HG03378 (cell line): ENCODE measurements around the gene RANBP1.

Experiments
- ATAC-seq: cut with Tn5 transposase; IDR thresholded peaks from one replicate; pipeline ENCODE4 v1.9.1; 2021; ENCODE audit warnings: mild to moderate bottlenecking, moderate library complexity; ENCODE audit not compliant: unreplicated experiment

RANBP1 gene

DNA sequence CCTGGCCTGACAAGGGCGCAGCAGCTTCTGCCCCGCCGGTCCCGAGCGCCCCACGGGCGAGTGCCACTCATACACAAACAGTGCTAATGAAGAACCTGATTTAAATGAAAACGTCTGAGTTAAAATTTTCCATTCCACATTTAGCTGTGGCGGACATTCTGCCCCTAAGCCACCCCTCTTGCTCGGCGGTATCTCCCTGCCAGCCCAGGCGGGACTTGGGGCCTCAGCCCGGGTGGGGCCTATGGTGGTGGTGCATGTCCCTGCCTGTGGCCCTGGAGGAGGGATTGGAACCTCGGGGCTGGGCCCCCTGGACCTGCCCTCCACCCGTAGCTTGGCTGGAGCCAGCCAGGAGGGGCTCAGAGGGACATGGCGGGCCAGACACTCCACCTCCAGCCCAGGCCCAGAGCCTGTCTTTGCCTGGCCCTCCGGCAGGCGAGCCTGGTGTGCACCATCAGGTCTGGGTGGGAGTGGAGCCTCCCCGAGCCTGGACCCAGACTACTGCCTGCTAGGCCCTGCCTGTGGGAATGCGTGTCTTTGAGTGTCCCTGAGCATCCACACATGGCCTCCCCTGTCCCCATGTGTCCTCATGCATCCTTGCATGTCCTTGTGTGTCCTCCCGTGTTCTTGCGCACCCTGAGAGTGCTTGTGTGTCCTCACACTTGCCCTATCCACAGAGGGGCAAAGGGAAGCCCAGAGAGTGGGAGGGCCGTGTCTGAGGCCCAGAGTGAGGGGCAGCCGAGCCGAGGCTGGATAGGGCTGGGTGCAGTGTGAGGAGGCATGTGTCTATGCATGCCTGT is 20.1 kb downstream of the RANBP1 start:
- no peak for ATAC-seq

DNA sequence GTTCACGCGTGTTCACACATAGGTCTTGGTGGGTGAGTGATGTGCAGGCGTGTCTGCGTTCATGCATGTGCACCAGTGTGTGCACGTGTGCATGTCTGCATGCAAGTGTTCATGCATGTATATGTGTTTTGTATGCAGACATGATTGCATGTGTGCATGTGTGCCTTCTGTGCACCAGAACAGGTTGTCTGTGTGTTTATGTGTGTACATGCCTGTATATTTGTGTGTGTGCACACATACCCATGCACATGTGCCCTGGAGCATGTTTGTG is 20.6 kb downstream of the RANBP1 start:
- no peak for ATAC-seq

DNA sequence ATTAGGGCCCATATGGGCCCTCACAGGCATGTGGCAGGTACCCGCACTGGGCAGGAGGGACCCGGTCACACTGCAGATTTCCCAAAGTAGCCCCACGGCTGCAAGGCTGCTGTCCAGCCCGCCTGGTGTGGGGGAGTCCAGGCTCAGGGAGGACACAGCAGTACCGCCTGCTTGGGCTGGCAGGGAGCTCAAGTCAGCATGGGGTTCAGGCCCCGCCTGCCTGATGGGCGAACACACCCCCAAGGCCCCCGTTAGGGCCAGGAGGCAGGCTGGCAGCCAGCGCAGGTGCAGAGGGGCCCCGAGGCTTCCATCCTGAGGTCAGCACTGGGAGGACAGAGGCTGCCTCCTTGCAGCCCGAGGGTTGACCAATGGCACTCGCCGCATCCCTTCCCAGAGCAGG is 21.2 kb downstream of the RANBP1 start:
- ATAC-seq: no peak

DNA sequence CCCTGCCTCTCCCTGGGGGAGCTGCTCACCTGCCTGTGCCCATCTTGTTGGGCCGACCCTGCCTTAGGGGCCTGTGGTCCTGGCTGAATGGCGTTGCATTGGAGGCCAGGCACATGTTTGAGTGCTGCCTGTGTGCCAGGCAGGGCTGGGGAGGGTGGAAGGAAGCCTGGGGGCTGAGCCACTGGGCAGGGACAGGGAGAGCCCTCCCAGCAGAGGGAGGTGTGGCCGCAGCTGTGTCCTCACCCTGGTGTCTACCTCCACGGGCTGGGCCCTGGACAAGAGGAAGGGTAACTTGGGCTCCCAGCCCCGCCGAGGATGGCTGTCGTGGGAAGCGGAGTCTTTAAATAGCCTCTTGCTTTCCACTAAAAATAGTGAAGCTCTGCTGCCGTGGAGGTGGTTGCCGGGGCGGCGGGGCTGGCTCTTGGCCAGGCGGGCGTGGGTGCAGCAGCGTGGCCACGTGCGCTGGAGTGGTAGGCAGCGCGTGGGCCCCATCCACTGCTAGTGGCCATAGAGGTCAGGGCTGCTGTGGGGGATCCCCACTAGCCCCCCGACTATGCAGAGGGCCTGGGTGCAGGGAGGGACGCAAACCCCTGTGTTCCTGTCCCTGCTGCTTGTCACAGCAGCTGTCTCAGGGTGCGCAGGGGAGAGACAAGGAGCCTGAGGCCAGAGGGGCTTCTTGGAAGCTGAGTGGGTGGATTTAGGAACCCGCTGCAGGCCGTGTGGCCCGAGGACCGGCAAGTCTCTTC is 21.9 kb downstream of the RANBP1 start:
- ATAC-seq: no peak

DNA sequence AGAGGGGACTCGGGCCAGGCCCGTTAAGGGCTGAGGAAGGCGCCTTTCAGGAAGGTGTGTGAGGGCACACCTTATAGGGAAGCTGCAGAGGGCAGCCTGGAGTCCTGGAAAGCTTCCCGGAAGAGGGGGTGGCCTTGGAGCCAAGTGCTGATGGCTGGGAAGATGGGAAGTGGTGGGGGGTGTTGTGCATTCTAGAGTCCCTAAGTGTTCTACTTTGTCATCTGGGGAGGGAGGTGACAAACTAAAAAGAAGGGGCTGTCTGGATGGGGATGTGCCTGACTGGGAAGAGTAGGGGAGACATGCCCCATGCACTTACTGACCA is 22.5 kb downstream of the RANBP1 start:
- ATAC-seq: no peak

DNA sequence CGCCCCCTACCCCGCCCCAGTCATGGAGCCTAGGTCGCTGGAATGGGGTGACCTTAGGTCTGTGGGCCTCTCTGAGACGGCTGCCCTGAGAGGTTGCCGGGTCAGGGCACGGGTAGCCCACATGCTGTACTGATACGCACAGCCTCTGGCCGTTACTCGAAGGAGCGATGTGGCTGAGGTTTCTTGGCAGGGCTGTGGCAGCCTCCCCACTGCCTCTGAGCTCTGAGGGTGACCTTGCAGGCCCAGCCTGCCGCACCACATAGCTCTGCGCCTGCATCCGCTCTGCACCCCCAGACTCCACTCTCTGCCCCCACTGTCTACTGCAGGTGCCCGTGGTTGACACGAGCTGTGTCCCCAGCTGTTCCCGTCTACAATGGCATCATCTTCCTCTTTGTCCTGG is 23.0 kb downstream of the RANBP1 start:
- no peak for ATAC-seq

DNA sequence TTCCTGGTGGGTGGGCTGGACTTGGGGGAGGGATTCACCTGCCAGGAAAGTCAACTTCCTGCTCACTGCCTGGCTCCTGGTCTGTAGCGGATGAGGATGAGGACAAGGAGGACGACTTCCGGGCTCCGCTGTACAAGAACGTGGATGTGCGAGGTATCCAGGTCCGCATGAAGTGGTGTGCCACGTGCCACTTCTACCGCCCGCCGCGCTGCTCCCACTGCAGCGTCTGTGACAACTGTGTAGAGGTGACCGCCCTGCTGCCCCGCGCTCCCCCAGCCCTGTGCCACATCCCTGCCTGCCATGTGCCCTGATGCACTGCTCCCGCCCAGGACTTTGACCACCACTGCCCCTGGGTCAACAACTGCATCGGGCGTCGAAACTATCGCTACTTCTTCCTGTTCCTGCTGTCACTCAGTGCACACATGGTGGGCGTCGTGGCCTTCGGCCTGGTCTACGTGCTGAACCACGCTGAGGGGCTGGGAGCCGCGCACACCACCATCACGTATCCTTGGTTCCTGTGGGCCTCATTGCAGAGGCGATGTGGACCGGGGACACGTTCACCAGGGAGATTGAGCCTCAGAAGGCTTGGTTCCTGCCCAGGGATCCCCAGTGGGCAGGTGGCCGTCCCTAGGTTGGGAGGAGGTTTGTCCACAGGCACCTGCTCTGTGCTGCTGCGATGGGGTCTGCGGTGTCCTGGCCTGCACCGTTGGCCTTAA is 23.6 kb downstream of the RANBP1 start:
- no peak for ATAC-seq

DNA sequence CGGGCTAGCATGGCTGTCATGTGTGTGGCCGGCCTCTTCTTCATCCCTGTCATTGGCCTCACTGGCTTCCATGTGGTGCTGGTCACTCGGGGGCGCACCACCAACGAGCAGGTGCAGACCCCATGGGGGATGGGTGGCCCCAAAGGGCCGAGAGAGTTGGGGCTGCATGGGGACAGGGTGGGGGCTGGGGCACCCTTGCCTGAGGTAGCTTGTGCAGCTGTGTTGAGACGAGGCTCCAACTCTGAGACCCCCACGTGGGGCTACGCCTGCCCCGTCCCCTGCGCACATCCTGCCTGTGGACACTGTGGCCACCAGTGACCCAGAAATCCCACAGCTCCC is 24.2 kb downstream of the RANBP1 start:
- no peak for ATAC-seq

DNA sequence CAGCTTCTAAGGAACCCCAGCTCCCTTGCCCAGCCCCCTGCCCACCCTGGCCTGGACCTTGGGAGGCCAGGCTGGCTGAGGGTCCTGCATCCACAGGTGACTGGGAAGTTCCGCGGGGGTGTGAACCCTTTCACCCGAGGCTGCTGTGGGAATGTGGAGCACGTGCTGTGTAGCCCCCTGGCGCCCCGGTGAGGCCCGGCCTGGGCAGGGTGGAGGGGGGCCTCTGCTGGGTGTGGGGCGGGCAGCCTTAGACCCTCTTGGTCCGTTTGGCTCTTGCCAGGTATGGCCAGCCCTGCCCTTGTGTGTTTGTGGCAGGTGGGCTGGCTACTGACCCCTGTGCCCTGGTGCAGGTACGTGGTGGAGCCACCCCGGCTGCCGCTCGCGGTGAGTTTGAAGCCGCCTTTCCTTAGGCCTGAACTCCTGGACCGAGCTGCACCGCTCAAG is 24.6 kb downstream of the RANBP1 start:
- ATAC-seq: no peak

DNA sequence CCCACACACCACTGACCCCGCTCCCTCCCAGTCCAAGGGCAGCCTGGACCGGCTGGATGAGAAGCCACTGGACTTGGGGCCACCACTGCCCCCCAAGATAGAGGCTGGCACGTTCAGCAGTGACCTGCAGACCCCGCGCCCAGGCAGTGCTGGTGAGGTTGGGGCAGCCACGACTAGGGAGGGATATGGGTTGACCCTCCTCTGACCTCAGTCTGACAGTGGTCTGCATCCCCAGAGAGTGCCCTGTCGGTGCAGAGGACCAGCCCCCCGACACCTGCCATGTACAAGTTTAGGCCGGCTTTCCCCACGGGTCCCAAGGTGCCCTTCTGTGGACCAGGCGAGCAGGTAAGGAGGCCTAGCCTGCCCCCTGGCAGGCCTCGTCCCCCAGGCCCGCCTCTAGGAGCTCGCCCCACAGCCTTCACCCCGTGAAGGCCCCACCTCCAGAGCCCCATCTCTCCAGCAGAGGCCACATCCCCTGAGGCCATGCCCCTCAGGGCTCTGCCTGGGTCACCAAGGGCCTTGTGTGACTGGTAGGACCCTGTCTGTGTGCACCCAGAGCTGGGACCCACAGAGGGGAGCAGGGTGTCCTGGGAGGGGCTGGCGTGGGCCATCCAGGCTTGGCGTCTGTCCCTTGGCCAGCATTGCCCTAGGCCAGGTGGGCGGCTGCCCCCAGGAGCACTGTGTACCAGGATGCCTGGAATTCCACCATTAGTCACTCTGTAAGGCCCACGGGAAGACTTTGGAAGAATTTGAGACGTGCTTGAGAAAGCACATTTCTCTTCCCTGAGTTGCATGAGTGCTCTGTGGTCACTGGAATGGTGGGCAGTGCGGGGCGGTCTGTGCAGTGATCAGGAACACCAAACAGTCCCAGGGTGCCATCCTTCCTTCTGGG is 25.5 kb downstream of the RANBP1 start:
- ATAC-seq: no peak

DNA sequence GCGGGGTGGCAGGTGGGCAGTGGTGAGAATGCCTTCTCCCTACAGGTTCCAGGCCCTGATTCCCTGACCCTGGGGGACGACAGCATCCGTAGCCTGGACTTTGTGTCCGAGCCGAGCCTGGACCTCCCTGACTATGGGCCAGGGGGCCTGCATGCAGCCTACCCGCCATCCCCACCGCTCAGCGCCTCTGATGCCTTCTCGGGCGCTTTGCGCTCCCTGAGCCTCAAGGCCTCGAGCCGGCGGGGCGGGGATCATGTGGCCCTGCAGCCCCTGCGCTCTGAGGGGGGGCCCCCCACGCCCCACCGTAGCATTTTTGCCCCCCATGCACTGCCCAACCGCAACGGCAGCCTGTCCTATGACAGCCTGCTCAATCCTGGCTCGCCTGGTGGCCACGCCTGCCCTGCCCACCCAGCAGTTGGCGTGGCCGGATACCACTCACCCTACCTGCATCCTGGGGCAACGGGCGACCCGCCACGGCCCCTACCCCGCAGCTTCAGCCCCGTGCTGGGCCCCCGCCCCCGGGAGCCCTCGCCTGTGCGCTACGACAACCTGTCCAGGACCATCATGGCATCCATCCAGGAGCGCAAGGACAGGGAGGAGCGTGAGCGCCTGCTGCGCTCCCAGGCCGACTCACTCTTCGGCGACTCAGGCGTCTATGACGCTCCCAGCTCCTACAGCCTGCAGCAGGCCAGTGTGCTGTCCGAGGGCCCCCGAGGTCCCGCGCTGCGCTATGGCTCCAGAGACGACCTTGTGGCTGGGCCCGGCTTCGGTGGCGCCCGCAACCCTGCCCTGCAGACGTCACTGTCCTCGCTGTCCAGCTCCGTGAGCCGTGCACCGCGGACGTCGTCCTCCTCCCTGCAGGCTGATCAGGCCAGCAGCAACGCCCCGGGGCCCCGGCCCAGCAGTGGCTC is 27.1 kb downstream of the RANBP1 start:
- ATAC-seq: no peak

DNA sequence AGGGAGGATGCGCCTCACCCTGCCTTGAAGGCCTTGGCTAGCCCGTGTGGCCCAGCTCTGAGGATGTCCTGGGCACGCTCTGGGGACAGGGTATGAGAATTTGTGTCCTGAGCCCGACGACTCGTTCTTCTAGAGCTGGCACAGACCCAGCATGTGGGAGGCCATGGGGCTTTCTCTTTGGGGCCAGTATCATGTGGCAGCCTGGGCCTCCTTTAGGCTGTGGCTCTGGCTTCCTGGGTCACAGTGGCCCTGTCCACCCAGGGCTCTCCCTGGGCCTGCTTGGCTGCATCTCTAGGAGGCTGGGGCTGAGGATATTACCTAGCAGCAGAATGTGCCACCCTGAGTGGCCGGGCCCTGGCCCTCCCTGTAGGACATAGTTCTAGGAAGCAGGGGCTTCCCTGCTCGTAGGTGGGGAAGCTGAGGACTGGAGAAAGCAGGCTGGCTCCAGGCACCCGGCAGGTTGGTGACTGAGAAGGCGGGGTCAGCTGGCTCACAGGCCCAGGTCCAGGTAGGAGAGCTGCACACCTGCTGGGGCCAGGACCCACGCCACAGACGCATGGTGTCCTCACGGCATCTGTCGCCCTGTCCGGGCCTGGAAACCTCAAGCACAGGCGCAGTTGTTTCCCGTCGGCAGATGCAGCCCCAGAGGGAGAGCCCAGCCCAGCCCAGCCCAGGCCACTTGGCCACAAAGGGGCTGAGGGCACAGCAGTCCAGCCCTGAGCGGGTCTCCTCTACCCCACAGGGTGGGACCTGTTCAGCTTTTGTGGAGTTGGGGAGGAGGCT is 28.2 kb downstream of the RANBP1 start:
- ATAC-seq: no peak

DNA sequence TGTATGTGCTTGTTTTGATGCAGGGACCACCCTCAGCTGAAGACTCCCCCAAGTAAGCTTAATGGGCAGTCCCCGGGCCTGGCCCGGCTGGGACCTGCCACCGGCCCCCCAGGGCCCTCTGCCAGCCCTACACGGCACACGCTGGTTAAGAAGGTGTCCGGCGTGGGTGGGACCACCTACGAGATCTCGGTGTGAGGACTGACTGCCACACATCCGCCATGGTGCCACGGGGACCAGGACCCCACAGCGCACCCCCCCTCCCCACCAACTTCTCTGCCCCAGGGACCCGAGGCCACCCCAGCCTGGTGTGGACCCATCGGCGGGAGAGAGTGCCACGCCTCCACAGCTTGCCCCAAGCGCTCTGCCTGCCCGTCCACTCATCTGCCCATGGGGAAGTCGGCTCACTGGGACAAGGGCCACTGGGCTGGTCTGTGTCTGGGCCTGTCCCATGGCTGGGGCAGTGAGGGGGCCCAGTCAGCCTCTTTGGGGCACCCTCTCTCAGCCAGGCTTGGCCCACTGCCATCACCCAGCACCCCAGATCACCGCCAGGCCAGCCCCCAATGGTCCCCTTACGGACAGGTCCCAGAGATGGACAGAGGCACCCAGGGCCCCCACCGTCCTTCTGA is 29.4 kb downstream of the RANBP1 start:
- ATAC-seq: no peak

DNA sequence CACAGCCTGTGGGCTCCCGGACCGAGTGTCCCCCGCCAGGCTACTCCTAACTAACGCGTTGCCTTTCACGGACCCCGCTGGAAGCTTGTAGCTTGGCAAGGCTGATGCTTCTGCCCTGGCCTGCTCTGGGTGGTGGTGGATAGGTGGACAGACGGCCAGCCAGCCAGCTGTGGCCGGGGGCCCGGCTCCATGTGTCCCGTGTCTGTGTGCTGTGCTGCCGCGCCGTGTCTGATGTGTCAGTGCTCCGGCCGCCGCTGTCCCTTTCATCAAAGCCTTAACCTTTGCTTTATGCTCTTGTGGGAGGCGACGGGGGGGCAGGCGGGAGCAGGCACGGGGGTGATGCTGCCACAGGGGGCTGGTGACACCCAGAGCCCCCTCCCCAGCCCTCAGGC is 29.9 kb downstream of the RANBP1 start:
- no peak for ATAC-seq

DNA sequence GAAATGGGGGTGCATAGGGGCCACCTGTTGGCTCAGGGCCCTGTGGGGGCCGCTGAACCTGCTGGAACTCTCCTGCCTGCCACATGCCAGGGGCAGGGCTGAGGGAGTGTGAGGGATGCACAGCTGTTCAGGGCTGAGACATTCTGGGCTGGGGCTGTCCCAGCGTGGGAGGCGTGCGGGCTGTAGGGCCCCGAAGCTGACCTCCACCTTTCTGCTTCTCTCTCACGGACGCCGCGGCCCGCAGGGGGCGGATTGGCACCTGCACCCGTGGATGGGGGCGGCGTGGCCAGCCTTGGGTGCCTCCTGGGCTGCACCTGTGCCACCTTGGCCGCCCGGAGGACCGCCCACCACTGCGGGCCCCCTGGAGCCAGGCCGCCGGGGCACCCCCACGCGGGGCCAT is 30.9 kb downstream of the RANBP1 start:
- ATAC-seq: no peak

DNA sequence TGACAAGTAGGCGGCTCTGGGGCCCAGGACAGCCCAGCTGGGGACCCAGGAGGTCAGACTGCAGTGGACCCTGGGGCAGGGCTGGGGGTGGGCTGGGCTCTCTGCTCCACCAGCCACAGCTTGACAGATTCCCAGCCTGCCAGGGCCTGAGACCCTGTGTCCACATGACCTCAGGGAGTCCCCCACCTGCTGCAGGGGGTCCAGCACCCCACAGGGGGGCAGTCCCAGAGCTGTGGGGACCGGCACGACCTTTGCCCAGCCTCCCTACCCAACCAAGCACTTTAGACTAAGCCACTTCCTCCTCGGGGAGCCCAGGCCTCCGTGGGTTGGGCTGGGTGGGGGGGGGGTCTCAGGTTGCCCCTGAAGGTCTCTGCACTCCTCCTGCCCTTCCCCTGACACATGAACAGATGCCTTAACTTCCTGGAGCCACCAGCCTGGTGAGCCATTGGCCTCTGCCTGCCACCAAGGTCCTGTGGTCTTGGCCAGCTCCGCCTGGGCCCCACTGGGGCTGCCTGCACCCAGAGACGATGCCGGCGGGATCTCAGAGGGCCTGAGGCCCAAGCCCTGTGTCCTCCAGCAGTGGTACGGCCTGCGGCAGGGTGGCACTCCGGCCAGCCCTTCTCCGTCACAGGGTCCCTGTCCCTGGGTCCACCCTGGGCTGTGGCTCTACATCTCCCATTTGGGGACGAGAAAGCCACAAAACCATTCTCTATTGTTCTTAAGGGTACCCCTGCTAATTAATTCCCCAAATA is 31.5 kb downstream of the RANBP1 start:
- ATAC-seq: no peak

DNA sequence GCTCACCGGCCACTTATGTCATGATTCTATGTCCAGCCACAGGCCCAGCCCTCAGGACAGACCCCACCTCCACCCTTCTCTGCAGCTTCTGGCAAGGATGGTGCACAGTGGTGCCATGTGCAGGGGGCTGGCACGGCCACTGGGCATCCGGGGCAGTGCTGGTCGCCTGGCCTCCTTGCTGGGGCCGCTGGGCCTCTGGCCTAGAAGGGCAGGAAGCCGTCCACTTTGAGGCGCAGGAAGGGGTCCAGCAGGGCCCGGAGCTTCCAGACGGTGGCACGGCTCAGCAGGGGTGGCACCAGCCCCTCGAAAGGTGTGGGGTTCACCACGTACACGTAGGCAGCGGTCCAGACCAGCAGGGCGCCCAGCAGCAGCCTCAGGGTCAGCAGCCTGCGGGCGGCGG is 32.5 kb downstream of the RANBP1 start:
- ATAC-seq: no peak
